Fibroblast of upper back skin (primary cell): Measurements from ENCODE around the gene ZNF681.
A peak's percentile ranks its signal among the peaks of the same experiment; 100 is the strongest.
"Not testable (repeated sequence)": the region's sequence is repeated elsewhere in the genome, so short reads cannot be mapped to it uniquely, and the experiment has no call there.

Experiments used
- DNase-seq: peaks from one replicate; pipeline ENCODE4 v3.0.0-alpha.2; 2013

ZNF681 gene

GRCh38 chr19:23772675-23773063, 14.0 kb upstream of the ZNF681 start:
- no peak for DNase-seq

- DNase-seq = no peak
These were observed 13.3 kb upstream of the ZNF681 start for GRCh38 chr19:23771761-23772674.

GRCh38 chr19:23771316-23771715, 12.6 kb upstream of the ZNF681 start:
- DNase-seq = no peak

- no peak for DNase-seq
These were observed 12.1 kb upstream of the ZNF681 start for GRCh38 chr19:23770672-23771250.

- no peak for DNase-seq
These were observed 11.2 kb upstream of the ZNF681 start for GRCh38 chr19:23769691-23770468.

- no peak for DNase-seq
These were observed 8.3 kb upstream of the ZNF681 start for GRCh38 chr19:23766951-23767350.

- DNase-seq = no peak
These were observed 6.1 kb upstream of the ZNF681 start for GRCh38 chr19:23764781-23765180.

- DNase-seq = peak; percentile 52
These were observed 4.4 kb upstream of the ZNF681 start for GRCh38 chr19:23762884-23763711.

GRCh38 chr19:23762548-23762883, 3.8 kb upstream of the ZNF681 start:
- DNase-seq = no peak

GRCh38 chr19:23760326-23760725, 1.6 kb upstream of the ZNF681 start:
- not testable (repeated sequence) for DNase-seq

- DNase-seq = not testable (repeated sequence)
These were observed 15.0 kb downstream of the ZNF681 start for GRCh38 chr19:23743633-23744232.

- DNase-seq = not testable (repeated sequence)
These were observed 27.8 kb downstream of the ZNF681 start for GRCh38 chr19:23730729-23731465.

- DNase-seq = not testable (repeated sequence)
These were observed 34.5 kb downstream of the ZNF681 start for GRCh38 chr19:23724161-23724560.

GRCh38 chr19:23718802-23719201, 39.9 kb downstream of the ZNF681 start:
- DNase-seq = no peak

GRCh38 chr19:23716792-23717191, 41.9 kb downstream of the ZNF681 start:
- DNase-seq = no peak

GRCh38 chr19:23709347-23709746, 49.3 kb downstream of the ZNF681 start:
- no peak for DNase-seq

GRCh38 chr19:23706657-23707056, 52.0 kb downstream of the ZNF681 start:
- no peak for DNase-seq

- no peak for DNase-seq
These were observed 59.2 kb downstream of the ZNF681 start for GRCh38 chr19:23699521-23699860.

GRCh38 chr19:23698711-23699520, 59.8 kb downstream of the ZNF681 start:
- no peak for DNase-seq

GRCh38 chr19:23692937-23693336, 65.8 kb downstream of the ZNF681 start:
- DNase-seq = not testable (repeated sequence)
